Fibroblast of pulmonary artery (primary cell): ENCODE results near the gene DDB1.

Experiments
- DNase-seq: peaks from one replicate; pipeline ENCODE4 v3.0.0-alpha.2; 2010; ENCODE audit warnings: low read depth
- H3K4me3 ChIP-seq: replicated peaks from 2 replicates; pipeline ENCODE4 v1.5.1; 2011; ENCODE audit warnings: low read depth, mild to moderate bottlenecking, control low read depth, low read length, moderate library complexity
- CTCF ChIP-seq: IDR thresholded peaks from 2 replicates; pipeline ENCODE4 v1.5.1; 2011; ENCODE audit warnings: mild to moderate bottlenecking, control low read depth, low read length, inconsistent platforms; ENCODE audit errors: missing control alignments

The DDB1 gene

GRCh38 chr11:61341706-61342105 is 8.8 kb upstream of the DDB1 start:
- TF ChIP-seq CTCF: no peak
- no peak for DNase-seq
- H3K4me3 ChIP-seq: no peak overlapping the region

- no peak overlapping the region for H3K4me3 ChIP-seq
- no peak for DNase-seq
- TF ChIP-seq CTCF: no peak
Observed at GRCh38 chr11:61340979-61341378, 8.1 kb upstream of the DDB1 start.

- no peak for TF ChIP-seq CTCF
- H3K4me3 ChIP-seq: no peak overlapping the region
- DNase-seq: no peak
Observed at GRCh38 chr11:61339490-61339878, 6.6 kb upstream of the DDB1 start.

GRCh38 chr11:61338783-61339489 is 6.0 kb upstream of the DDB1 start:
- no peak for TF ChIP-seq CTCF
- DNase-seq: no peak
- H3K4me3 ChIP-seq: no peak overlapping the region

GRCh38 chr11:61337706-61338470 is 5.0 kb upstream of the DDB1 start:
- TF ChIP-seq CTCF: no peak
- DNase-seq: no peak
- no peak overlapping the region for H3K4me3 ChIP-seq

- peak; percentile 97 for TF ChIP-seq CTCF
- DNase-seq: peak; percentile 80
- no peak overlapping the region for H3K4me3 ChIP-seq
Observed at GRCh38 chr11:61336171-61336935, 3.4 kb upstream of the DDB1 start.
